ENCODE measurements around the gene CASR. TPM values are rescaled to one million over a fixed set of nuclear protein-coding genes. Genes with fewer than 3 reads are reported as not detected.

The CASR gene
- total RNA-seq, 1 donor from 2014 or later: not detected

GRCh38 chr3:122186372-122186771, 2.9 kb downstream of the CASR start:
- Mint-ChIP-seq H3K4me3 (ENCODE audit: unreplicated experiment) (no peak overlapping the region), H3K27me3 (ENCODE audit: low read depth) (peaks cover 59% of the 10 kb centered on the region), H3K36me3 (ENCODE audit: low read depth) (no peaks in the 10 kb centered on the region), H3K9me3 (ENCODE audit: low read depth) (no peaks in the 10 kb centered on the region), H3K4me1 (ENCODE audit: low read depth) (peaks cover 6% of the 10 kb centered on the region), H3K27ac (ENCODE audit: unreplicated experiment) (no peak overlapping the region)
- DNase-seq (ENCODE audit: low spot score): no peak
- TF ChIP-seq, protein P1, sequence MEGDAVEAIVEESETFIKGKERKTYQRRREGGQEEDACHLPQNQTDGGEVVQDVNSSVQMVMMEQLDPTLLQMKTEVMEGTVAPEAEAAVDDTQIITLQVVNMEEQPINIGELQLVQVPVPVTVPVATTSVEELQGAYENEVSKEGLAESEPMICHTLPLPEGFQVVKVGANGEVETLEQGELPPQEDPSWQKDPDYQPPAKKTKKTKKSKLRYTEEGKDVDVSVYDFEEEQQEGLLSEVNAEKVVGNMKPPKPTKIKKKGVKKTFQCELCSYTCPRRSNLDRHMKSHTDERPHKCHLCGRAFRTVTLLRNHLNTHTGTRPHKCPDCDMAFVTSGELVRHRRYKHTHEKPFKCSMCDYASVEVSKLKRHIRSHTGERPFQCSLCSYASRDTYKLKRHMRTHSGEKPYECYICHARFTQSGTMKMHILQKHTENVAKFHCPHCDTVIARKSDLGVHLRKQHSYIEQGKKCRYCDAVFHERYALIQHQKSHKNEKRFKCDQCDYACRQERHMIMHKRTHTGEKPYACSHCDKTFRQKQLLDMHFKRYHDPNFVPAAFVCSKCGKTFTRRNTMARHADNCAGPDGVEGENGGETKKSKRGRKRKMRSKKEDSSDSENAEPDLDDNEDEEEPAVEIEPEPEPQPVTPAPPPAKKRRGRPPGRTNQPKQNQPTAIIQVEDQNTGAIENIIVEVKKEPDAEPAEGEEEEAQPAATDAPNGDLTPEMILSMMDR (IDR thresholded peaks at IDR 0.05): no peak

GRCh38 chr3:122188737-122189136, 5.3 kb downstream of the CASR start:
- H3K27me3 Mint-ChIP-seq (ENCODE audit: low read depth): peaks cover 41% of the 10 kb centered on the region
- peaks cover 2% of the 10 kb centered on the region for H3K4me1 Mint-ChIP-seq (ENCODE audit: low read depth)
- no peaks in the 10 kb centered on the region for H3K36me3 Mint-ChIP-seq (ENCODE audit: low read depth)
- TF ChIP-seq, protein P1 (IDR thresholded peaks at IDR 0.05): no peak
- H3K27ac Mint-ChIP-seq (ENCODE audit: unreplicated experiment): no peak overlapping the region
- no peak for DNase-seq (ENCODE audit: low spot score)
- H3K4me3 Mint-ChIP-seq (ENCODE audit: unreplicated experiment): no peak overlapping the region
- no peaks in the 10 kb centered on the region for H3K9me3 Mint-ChIP-seq (ENCODE audit: low read depth)

- DNase-seq (ENCODE audit: low spot score): no peak
- Mint-ChIP-seq H3K27ac (ENCODE audit: unreplicated experiment) (no peak overlapping the region), H3K9me3 (ENCODE audit: low read depth) (no peaks in the 10 kb centered on the region), H3K4me1 (ENCODE audit: low read depth) (no peaks in the 10 kb centered on the region), H3K36me3 (ENCODE audit: low read depth) (no peaks in the 10 kb centered on the region), H3K27me3 (ENCODE audit: low read depth) (peaks cover 39% of the 10 kb centered on the region), H3K4me3 (ENCODE audit: unreplicated experiment) (no peak overlapping the region)
- TF ChIP-seq, protein P1 (IDR thresholded peaks at IDR 0.05): no peak
Measured at GRCh38 chr3:122189357-122189756, 5.9 kb downstream of the CASR start.

DNA sequence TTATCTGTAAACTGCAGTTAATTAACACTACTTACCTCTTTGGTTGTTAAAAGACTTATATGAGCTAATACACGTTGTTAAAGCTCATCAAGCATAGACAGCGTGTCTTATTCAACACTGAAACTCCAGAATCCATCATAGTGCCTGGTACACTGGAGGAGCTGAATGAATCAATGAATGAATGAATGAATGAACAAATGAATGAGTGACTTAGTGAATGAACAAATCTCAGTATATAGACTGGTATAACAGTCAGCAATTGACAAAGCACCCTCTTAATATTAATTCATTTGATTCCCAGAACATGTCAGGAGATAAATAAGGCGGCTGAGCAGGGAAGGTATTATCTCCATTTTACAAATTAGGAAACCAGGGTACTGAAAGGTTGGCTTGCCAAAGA, 7.1 kb downstream of the CASR start:
- no peak overlapping the region for H3K27ac Mint-ChIP-seq (ENCODE audit: unreplicated experiment)

DNA sequence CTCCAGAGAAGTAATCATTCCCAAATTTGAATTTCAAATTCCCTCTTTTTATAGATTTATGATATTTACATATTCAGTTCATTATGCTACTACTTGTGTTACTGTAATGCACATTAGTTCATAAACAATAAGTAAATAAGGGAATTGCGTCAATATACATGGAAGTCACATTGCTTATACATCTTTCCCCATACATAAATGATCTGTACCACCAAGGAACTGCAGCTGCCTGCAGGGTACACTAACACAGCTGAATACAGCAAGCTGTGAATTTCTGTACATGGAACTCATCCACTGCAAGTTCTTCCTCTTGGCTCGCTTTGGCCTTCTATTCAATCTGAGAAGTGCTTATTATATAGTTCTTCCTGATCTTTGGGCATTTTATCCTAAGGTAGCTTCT, 15.5 kb downstream of the CASR start:
- H3K27ac Mint-ChIP-seq (ENCODE audit: unreplicated experiment): no peak overlapping the region
- no peaks in the 10 kb centered on the region for H3K4me1 Mint-ChIP-seq (ENCODE audit: low read depth)
- H3K36me3 Mint-ChIP-seq (ENCODE audit: low read depth): no peaks in the 10 kb centered on the region
- H3K27me3 Mint-ChIP-seq (ENCODE audit: low read depth): peaks cover 11% of the 10 kb centered on the region
- TF ChIP-seq, protein P1 (IDR thresholded peaks at IDR 0.05): no peak
- H3K9me3 Mint-ChIP-seq (ENCODE audit: low read depth): no peaks in the 10 kb centered on the region
- no peak for DNase-seq (ENCODE audit: low spot score)
- no peak overlapping the region for H3K4me3 Mint-ChIP-seq (ENCODE audit: unreplicated experiment)

More for the DNA sequence above, 7.1 kb downstream of the CASR start:
- DNase-seq (ENCODE audit: low spot score): no peak
- TF ChIP-seq, protein P1 (IDR thresholded peaks at IDR 0.05): no peak
- H3K4me1 Mint-ChIP-seq (ENCODE audit: low read depth): no peaks in the 10 kb centered on the region
- H3K36me3 Mint-ChIP-seq (ENCODE audit: low read depth): no peaks in the 10 kb centered on the region
- H3K9me3 Mint-ChIP-seq (ENCODE audit: low read depth): no peaks in the 10 kb centered on the region
- H3K27me3 Mint-ChIP-seq (ENCODE audit: low read depth): peaks cover 38% of the 10 kb centered on the region
- H3K4me3 Mint-ChIP-seq (ENCODE audit: unreplicated experiment): no peak overlapping the region
